Breast epithelium (tissue), 4 donors: ENCODE results near the gene BSPRY. TPM values are rescaled to one million over a fixed set of nuclear protein-coding genes. Genes with fewer than 3 reads are reported as not detected.

Experiments
- DNase-seq, 2 donors: peaks; one replicate each; pipeline ENCODE4 v3.0.0-alpha.2; 2019; ENCODE audit warnings: low spot score in 2 of 2
- H3K27ac ChIP-seq, 2 donors: fragments of 200-600 bp; sonication (generic) in 1 of 2; one replicate each; pipeline ENCODE4 v1.5.1; 2016 to 2019; ENCODE audit warnings: mild to moderate bottlenecking in 1 of 2
- H3K27me3 ChIP-seq, 2 donors: fragments of 200-600 bp; sonication (generic) in 1 of 2; one replicate each; pipeline versions ENCODE4 v1.5.1 to v1.6.0; 2017 to 2019; ENCODE audit warnings: control low read depth in 1 of 2, mild to moderate bottlenecking in 1 of 2
- H3K36me3 ChIP-seq: fragments of 200-600 bp; one replicate; pipeline ENCODE4 v1.5.1; 2019
- H3K4me1 ChIP-seq, 2 donors: fragments of 200-600 bp; sonication (generic); one replicate each; pipeline ENCODE4 v1.5.1; 2016 to 2019; ENCODE audit warnings: control low read depth in 1 of 2
- H3K4me3 ChIP-seq, 3 donors: fragments of 200-600 bp; sonication (generic); 1 replicate in 2 of 3; 2 replicates in 1 of 3; pipeline ENCODE4 v1.5.1; 2016 to 2019; ENCODE audit warnings: mild to moderate bottlenecking in 3 of 3, moderate library complexity in 2 of 3
- H3K9me3 ChIP-seq, 2 donors: fragments of 200-600 bp; sonication (generic) in 1 of 2; one replicate each; pipeline ENCODE4 v1.5.1; 2016 to 2019; ENCODE audit warnings: control low read depth in 1 of 2
- POLR2A ChIP-seq: fragments of 450-650 bp; IDR thresholded peaks from one replicate; pipeline ENCODE4 v1.6.1; 2016; ENCODE audit warnings: antibody characterized with exemption, mild to moderate bottlenecking, moderate library complexity
- POLR2AphosphoS5 ChIP-seq, 3 donors: sonication (generic); formaldehyde crosslinking; IDR thresholded peaks; one replicate each; pipeline ENCODE4 v1.6.1; 2017; ENCODE audit warnings: antibody characterized with exemption in 3 of 3
- intact Hi-C: fragments of 100-400 bp; cut with DNase I; formaldehyde crosslinking; loops from one replicate; pipeline ENCODE4 v1.15.1; 2023; ENCODE audit warnings: low total_unique reads
- total RNA-seq, 3 donors: library from RNA; depleted of rRNA; stranded (reverse); fragments of >200 nt; gene quantifications; one replicate each; pipeline ENCODE4 v1.1.0, GENCODE V29; 2016
- TF ChIP-seq, protein P1 (sequence below), 3 donors: fragments of 450-650 bp; IDR thresholded peaks; one replicate each; pipeline ENCODE4 v1.5.1; 2016 to 2017; ENCODE audit warnings: antibody characterized with exemption in 3 of 3, mild to moderate bottlenecking in 3 of 3, moderate library complexity in 3 of 3

Gene BSPRY
- total RNA-seq, 3 donors from 2014 or later = 1.1 to 35.3 (median 27.9) TPM

GRCh38 chr9:113390192-113390960 is 41.0 kb downstream of the BSPRY start:
- Histone ChIP-seq H3K4me3 (no peak overlapping the region), H3K9me3 (no peaks in the 10 kb centered on the region), H3K36me3 (peaks cover 7% of the 10 kb centered on the region), H3K27ac (no peak overlapping the region), H3K27me3 (no peaks in the 10 kb centered on the region), H3K4me1 (no peaks in the 10 kb centered on the region)
- TF ChIP-seq, protein P1, sequence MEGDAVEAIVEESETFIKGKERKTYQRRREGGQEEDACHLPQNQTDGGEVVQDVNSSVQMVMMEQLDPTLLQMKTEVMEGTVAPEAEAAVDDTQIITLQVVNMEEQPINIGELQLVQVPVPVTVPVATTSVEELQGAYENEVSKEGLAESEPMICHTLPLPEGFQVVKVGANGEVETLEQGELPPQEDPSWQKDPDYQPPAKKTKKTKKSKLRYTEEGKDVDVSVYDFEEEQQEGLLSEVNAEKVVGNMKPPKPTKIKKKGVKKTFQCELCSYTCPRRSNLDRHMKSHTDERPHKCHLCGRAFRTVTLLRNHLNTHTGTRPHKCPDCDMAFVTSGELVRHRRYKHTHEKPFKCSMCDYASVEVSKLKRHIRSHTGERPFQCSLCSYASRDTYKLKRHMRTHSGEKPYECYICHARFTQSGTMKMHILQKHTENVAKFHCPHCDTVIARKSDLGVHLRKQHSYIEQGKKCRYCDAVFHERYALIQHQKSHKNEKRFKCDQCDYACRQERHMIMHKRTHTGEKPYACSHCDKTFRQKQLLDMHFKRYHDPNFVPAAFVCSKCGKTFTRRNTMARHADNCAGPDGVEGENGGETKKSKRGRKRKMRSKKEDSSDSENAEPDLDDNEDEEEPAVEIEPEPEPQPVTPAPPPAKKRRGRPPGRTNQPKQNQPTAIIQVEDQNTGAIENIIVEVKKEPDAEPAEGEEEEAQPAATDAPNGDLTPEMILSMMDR (IDR thresholded peaks at IDR 0.05) = no peak
- TF ChIP-seq POLR2A (no peak), POLR2AphosphoS5 (IDR thresholded peaks at IDR 0.05) (no peak)
- intact Hi-C loops = no loop called here
- no peak for DNase-seq

- intact Hi-C loops = no loop called here
- H3K9me3 ChIP-seq = no peaks in the 10 kb centered on the region
- no peaks in the 10 kb centered on the region for H3K27me3 ChIP-seq
- peaks cover 7% of the 10 kb centered on the region for H3K36me3 ChIP-seq
- no peak overlapping the region for H3K27ac ChIP-seq
- H3K4me1 ChIP-seq = no peaks in the 10 kb centered on the region
- TF ChIP-seq POLR2AphosphoS5 (IDR thresholded peaks at IDR 0.05) (no peak), POLR2A (no peak)
- TF ChIP-seq, protein P1 (IDR thresholded peaks at IDR 0.05) = no peak
- DNase-seq = no peak
- H3K4me3 ChIP-seq = no peak overlapping the region
Measured at GRCh38 chr9:113391917-113392316, 42.6 kb downstream of the BSPRY start.

- peaks cover 7% of the 10 kb centered on the region for H3K36me3 ChIP-seq
- TF ChIP-seq, protein P1 (IDR thresholded peaks at IDR 0.05) = no peak
- no peak for TF ChIP-seq POLR2A
- no peak for TF ChIP-seq POLR2AphosphoS5 (IDR thresholded peaks at IDR 0.05)
- intact Hi-C loops = no loop called here
- no peak for DNase-seq
- no peaks in the 10 kb centered on the region for H3K4me1 ChIP-seq
- H3K27ac ChIP-seq = no peak overlapping the region
- H3K9me3 ChIP-seq = no peaks in the 10 kb centered on the region
- no peaks in the 10 kb centered on the region for H3K27me3 ChIP-seq
- H3K4me3 ChIP-seq = no peak overlapping the region
Measured at GRCh38 chr9:113393281-113393680, 43.9 kb downstream of the BSPRY start.

DNA sequence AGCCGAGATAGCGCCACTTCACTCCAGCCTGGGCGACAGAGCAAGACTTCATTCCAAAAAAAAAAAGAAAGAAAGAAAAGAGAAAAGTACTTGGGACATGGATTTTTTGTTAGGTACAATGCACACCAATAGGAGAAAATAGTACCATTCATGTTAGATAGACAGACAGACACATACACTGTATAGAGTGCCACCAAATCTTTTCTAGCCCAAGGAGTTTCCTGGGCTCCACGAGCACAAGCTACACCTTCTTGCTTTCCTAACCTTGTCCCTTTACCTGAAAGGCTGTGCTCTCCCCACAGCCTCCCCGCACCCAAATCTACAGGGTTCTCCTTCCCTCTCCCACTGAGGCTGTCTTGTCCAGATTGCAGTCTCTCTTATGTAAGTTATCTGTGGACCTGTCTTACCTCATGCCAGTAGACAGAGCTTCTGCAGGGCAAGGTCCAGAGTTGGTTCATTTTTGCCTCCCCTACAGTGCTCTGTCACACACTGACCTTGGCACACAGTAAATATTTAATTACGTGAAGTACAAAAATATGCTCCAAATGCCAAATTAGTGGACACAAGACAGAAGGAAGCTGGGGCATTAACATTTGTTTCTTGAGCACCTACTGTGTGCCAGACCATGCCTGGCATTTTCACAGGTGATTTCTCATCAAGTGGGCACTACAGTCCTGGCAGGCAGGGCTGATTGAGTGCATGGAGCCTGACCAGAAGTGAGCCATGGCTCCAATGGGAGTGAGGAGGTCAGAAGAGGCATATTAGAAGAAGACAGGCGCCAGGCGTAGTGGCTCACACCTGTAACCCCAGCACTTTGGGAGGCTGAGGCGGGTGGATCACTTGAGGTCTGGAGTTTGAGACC is 45.9 kb downstream of the BSPRY start:
- intact Hi-C loops = no loop called here
- no peak overlapping the region for H3K4me3 ChIP-seq
- H3K36me3 ChIP-seq = peaks cover 6% of the 10 kb centered on the region
- TF ChIP-seq POLR2AphosphoS5 (IDR thresholded peaks at IDR 0.05) = no peak
- TF ChIP-seq, protein P1 (IDR thresholded peaks at IDR 0.05) = no peak
- TF ChIP-seq POLR2A = no peak
- peaks cover 0 to 5% of the 10 kb centered on the region in 2 donors for H3K4me1 ChIP-seq
- H3K27me3 ChIP-seq = no peaks in the 10 kb centered on the region
- peak in 1 of 2 donors; percentile 15 for DNase-seq
- H3K27ac ChIP-seq = no peak overlapping the region
- H3K9me3 ChIP-seq = no peaks in the 10 kb centered on the region

GRCh38 chr9:113397203-113397631 is 47.9 kb downstream of the BSPRY start:
- Histone ChIP-seq H3K4me1 (peaks cover 0 to 7% of the 10 kb centered on the region in 2 donors), H3K36me3 (no peaks in the 10 kb centered on the region), H3K27ac (no peak overlapping the region), H3K27me3 (no peaks in the 10 kb centered on the region), H3K9me3 (no peaks in the 10 kb centered on the region), H3K4me3 (no peak overlapping the region)
- DNase-seq = peak in 1 of 2 donors; percentile 28
- TF ChIP-seq, protein P1 (IDR thresholded peaks at IDR 0.05) = no peak
- no peak for TF ChIP-seq POLR2AphosphoS5 (IDR thresholded peaks at IDR 0.05)
- TF ChIP-seq POLR2A = no peak
- intact Hi-C loops = no loop called here
